Measurements from ENCODE around the gene RNF217.
"Not testable (repeated sequence)": the region's sequence is repeated elsewhere in the genome, so short reads cannot be mapped to it uniquely, and the experiment has no call there.

RNF217 gene

DNA sequence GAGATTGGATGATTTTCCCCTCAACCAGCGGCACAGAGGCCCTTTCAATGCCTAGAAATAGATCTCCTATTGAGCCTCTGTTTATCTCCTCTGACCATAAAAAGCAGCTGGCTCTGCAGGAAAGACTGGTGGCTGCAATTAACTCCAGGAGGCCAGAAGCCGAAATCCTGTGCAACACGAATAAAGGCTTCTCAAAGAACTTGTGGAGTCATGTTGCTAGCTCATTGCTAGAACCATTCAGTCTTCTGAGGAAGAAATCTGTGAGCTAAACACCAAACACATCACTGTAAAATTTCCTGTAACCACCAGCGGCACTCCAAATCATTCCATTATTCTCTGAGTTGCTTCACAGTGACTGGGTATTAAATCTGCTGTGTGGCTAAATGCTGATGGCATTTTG is 142.2 kb downstream of the RNF217 start:
- DNase-seq = no peak

DNA sequence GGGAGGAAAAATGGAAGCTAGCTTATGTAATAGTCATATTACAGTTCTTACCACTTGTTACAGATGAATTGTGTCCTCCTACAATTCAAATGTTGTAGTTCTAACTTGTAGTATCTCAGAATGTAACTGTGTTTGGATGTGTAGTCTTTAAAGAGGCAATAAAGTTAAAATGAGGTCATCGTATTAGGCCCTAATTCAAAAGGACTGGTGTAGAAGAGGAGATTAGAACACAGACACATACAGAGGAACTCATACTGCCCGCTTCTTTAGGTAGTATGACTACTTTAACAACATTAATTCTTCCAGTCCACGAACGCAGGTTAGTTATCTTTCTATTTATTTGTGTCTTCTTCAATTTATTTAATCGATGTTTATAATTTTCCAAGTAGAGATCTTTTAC is 144.8 kb downstream of the RNF217 start:
- no peak for DNase-seq

DNA sequence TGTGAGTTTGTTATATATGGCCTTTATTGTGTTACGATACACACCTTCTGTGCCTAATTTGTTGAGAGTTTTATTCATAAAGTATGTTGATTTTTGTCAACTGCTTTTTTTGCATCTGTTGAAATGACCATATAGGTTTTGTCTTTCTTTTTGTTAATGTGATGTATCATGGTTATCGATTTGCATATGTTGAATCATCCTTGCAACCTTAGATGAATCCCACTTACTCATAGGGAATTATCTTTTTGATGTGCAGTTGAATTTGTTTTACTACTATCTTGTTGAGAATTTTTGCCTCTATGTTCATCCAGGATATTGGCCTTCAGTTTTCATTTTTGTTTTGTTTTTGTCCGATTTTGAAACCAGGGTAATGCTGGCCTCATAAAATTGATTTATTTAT is 145.7 kb downstream of the RNF217 start:
- DNase-seq = no peak

GRCh38 chr6:125110056-125110455 is 147.8 kb downstream of the RNF217 start:
- no peak for DNase-seq

DNA sequence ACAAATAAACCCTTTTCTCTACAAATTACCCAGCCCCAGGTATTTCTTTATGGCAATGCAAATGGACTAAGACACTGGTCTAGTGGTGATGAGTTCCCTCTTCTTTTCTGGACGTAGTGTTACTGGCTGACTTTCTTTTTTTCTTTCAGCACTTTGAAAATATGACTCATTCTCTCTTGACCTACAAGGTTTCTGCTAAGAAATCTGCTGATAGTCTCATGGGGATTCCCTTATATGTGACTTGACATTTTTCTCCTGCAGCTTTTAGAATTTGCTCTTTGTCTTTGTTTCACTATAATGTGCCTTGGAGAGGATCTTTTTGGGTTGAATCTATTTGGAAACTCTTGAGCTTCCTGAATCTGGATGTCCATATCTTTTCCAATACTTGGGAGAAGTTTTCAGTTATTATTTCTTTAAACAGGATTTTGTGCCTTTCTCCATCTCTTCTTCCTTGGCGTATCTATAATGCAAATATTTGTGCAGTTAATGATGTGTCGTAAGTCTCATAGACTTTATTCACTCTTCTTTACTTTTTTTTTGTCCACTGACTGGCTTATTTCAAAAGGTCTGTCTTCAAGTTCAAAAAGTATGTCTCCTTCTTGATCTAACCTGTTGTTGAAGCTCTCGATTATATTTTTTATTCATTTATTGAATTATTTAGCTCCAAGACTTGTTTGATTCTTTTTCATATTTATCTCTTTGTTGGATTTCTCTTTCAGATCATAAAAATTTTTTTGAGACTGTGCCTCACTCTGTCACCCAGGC is 149.2 kb downstream of the RNF217 start:
- no peak for DNase-seq

DNA sequence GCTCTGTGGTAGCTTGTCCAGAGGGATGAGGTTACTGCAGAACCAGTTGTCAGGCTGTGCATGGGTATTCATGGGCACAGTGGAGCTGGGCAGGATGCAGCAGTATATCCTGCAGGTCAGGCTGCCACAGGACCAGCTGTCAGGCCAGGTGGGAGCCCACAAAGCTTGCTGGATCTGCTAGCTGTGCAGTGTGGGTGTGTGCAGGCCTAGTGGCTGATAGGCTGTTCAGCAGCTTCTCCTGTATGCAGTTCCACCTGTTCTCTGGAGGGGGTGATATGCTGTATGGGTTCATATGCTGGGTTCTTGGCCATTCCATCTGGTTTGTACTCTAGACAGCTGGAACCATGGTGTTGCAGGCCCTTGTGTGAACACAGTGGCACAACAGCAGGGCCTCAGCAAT is 150.7 kb downstream of the RNF217 start:
- no peak for DNase-seq

GRCh38 chr6:125114248-125114858 is 152.1 kb downstream of the RNF217 start:
- DNase-seq = no peak

DNA sequence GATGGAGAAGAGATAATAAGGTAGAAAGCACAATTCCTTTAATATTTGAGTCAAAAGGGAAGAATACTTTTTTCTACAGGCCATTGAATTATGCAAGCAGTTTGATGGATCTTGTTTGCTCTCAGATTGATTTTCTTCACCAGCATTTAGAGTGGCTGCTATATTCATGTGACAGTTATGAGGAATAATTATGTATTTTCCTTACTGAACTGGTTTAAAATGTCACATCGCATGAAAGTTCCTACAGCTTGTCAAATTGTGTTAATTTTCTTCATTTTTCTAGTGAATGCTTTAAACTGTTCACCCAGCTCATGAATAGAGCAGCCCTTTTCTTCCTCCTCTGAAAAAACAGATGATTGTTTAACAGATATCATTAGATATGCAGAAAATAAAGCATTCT is 153.9 kb downstream of the RNF217 start:
- no peak for DNase-seq

DNA sequence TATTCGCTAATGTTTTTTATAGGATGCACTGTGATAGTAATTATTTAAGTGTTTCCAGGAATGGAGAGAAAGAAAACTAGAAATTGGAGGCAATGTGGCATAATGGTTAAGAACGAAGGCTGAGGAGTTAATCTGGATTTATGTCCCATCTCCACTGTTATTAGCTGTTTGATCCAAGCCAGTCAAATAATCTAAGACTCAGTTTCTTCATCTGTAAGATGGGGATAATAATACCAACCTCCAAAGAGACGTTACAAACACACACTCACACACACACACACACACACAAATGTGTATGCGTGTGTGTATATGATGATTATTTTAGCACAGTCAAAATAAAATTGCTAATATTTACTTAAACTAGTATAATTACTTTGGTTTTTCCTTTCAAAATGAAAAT is 154.5 kb downstream of the RNF217 start:
- DNase-seq = no peak

DNA sequence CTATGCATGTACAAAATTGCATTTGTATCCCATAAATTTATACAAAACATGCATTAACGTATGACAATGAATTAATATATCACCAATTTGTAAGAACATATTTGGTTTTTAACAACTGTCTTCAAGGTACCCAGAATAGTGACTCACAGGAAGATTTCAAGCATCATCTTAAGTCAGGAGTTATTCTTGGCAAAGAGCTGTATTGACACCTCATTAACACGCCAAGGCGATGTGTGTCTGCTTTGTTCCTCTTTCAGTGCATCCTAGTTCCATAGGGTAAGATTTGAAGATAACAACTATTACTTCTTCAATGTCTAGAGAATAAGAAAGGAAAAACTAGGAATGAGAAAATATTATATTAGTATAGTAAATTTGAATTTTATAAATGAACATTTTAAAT is 155.6 kb downstream of the RNF217 start:
- DNase-seq = no peak

DNA sequence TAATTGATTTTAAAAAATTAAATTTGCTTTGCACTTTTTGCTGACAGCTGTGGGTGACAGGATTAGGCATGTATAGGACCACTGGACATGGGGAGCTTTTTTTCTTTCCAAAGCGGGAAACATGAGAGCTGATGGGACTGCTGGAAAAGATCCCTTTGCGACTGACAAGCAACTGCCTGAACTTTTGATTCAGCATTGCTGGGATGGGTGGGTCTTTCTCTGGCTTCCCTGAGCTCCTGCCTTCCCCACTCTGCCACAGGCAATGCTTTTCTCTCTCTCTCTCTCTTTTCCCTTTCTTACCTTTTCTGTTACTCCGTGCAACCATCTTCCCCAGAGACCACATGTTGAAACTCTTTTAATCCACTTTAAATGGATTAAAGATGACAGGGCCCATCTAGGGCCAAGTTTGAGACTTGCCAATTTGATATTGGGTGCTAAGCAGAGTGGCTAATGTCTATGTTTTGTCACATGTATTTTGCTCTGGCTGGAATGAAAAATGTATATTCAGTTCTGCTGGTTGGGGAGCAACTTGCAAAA is 157.9 kb downstream of the RNF217 start:
- DNase-seq = no peak

- no peak for DNase-seq
Measured at GRCh38 chr6:125121894-125122293, 159.7 kb downstream of the RNF217 start.

- DNase-seq = no peak
Measured at GRCh38 chr6:125123051-125123450, 160.8 kb downstream of the RNF217 start.

- DNase-seq = no peak
Measured at GRCh38 chr6:125123468-125124048, 161.3 kb downstream of the RNF217 start.

DNA sequence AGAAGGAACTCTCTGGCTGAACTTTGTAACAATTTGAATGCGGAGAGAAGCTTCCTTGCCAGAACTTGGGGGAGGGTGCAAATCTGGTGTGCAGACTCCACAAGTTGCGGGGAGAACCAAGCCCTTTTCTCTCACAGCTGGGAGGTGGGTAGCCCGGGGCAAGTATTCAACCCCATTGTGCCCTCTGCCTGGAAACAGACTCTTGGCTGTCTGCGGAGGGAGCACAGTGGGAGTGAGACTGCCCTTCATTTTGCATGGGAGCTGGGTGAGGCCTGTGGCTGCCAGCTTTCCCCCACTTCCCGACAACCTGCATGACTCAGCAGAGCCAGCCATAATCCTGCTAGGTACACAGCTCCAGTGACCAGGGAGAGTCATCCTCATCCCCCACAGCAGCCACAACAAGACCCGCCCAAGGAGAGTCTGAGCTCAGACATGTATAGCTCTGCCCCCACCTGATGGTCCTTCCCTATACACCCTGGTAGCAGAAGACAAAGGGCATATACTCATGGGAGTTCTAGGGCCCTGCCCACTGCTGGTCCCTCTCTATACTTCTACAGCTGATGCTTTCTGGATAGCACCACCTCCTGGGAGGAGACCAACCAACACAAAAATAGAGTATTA is 161.9 kb downstream of the RNF217 start:
- DNase-seq = no peak

DNA sequence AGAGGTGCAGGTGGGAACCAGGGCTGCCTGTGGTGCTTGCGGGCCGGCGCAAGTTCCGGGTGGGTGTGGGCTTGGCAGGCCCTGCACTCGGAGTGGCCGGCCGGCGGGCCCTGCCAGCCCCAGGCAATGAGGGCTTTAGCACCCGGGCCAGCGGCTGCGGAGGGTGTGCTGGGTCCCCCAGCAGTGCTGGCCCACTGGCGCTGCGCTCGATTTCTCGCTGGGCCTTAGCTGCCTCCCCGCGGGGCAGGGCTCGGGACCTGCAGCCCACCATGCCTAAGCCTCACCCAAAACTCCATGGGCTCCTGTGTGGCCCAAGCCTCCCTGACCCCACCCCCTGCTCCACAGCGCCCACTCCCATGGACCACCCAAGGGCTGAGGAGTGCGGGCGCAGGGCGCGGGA is 163.6 kb downstream of the RNF217 start:
- DNase-seq = not testable (repeated sequence)

DNA sequence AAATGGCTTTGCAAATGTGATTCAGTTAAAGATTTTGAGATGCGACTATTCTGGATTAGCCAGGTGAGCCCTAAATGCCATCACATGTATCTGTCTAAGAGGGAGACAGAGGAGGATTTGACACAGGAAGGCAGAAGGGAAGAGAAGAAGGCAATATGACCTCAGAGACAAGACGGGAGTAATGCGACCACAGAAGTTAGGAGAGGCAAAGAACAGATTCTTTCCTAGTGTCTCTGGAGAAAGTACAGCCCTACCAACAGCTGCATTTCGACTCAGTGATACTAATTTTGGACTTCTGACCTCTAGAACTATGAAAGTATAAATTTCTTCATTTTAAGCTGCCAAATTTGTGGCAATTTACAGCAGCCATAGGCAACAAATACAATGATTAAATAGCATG is 167.1 kb downstream of the RNF217 start:
- DNase-seq = no peak

- no peak for DNase-seq
Measured at GRCh38 chr6:125132058-125132457, 169.8 kb downstream of the RNF217 start.

DNA sequence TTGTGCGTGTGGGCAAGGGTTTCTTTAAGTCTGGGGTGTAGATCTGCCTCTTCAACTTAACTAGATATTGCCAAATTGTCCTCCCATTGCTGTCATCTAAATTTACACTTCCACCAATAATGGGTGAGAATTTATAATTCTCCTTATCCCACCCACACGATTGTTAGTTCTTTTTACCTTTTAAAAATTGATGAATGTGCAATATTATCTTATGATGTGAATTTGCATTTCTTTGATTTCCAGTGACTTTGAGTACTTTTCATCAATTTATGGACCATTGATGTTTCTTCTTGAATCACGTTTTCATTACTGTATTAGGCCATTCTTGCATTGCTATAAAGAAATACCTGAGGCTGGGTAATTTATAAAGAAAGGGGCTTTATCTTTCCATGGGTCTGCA is 174.1 kb downstream of the RNF217 start:
- no peak for DNase-seq

DNA sequence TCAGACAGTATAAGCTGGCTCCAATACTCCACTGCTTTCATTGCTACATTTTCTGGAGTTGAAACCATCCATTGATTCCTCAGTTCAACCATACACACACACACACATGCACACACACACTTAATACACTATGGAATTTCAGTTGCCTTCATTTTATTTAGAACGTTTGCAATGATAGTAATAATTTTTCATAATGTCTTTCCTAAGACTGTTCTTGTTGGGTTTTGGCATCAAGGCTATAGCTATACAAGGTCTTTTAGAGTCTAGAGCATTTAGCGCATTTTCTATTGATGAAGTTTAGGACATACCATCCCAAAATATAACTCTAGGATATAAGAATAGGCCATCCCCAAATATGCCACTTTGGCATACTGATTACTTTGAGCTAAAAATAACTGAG is 175.8 kb downstream of the RNF217 start:
- no peak for DNase-seq

DNA sequence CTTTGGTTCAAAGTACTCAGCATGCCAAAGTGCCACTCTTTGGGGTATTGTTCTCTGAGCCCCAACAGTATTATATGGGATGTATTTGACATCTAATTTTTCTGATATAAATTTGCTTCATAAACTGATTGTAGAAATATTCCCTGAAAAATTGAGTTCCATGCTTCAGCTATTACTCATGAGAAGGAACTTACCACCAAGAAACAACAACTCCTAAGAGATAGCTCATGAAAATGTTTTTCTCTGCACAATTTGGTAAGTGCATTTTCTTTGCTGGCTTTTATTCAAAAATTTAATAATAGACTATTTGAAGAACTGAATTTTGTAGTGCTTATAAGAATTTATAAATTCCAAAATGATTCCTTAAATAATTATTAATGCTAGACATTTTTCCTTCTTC is 178.6 kb downstream of the RNF217 start:
- no peak for DNase-seq
